ENCODE measurements around the gene EEF1A2. TPM values are rescaled to one million over a fixed set of nuclear protein-coding genes. Genes with fewer than 3 reads are reported as not detected.
"Not testable (repeated sequence)": the region's sequence is repeated elsewhere in the genome, so short reads cannot be mapped to it uniquely, and the experiment has no call there.

EEF1A2 gene
- total RNA-seq, 1 experiment from 2014 or later = 47.5 TPM

DNA sequence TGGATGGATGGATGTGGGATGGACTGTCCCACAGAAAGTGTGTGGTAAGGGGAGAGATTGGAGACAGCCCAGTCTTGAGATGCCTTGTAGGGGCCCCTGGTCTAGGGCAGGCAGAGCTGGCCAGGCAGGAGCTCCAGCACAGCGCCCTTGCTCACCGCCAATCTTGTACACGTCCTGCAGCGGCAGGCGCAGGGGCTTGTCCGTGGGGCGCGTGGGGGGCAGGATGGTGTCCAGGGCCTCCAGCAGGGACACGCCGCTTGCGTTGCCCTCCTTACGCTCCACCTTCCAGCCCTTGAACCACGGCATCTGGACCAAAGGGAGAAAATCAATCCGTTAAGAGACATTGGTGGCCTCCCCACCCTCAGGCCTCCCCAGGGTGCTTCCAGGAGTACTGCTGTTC lies 5.9 kb downstream of the EEF1A2 start:
- DNase-seq (ENCODE audit: low spot score) = no peak
- in situ Hi-C loops (cut with HindIII; ENCODE audit: low sequenced_read_pairs) = no loop called here

DNA sequence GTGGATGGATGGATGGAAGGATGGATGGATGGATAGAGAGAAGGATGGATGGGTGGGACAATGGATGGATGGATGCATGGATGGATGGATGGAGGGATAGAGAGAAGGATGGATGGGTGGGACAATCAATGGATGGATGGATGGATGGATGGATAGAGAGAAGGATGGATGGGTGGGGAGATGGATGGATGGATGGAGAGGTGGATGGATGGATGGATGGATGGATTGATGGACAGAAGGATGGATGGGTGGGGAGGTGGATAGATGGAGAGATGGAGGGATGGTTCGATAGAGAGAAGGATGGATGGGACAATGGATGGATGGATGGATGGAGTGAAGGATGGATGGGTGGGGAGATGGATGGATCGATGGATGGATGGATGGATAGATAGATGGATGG lies 6.4 kb downstream of the EEF1A2 start:
- DNase-seq (ENCODE audit: low spot score) = no peak
- in situ Hi-C loops (cut with HindIII; ENCODE audit: low sequenced_read_pairs) = no loop called here

DNA sequence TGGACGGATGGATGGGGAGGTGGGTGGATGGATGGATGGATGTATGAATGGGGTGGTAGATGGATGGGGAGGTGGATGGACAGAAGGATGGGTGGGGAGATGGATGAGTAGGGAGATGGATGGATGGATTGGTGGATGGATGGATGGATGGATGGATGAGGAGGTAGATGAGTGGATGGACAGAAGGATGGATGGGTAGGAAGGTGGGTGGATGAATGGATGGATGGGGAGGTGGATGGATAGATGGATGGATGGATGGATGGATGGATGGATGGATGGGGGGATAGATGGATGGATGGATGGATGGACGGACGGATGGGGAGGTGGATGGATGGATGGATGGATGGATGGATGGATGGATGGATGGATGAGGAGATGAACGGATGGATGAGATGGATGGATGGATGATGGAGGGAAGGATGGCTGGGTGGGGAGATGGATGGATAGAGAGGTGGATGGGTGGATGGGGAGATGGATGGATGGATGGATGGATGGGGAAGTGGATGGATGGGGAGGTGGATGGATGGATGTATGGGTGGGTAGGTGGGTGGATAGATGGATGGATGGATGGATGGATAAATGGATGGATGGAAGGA lies 7.2 kb downstream of the EEF1A2 start:
- no peak for DNase-seq (ENCODE audit: low spot score)
- in situ Hi-C loops (cut with HindIII; ENCODE audit: low sequenced_read_pairs) = no loop called here

DNA sequence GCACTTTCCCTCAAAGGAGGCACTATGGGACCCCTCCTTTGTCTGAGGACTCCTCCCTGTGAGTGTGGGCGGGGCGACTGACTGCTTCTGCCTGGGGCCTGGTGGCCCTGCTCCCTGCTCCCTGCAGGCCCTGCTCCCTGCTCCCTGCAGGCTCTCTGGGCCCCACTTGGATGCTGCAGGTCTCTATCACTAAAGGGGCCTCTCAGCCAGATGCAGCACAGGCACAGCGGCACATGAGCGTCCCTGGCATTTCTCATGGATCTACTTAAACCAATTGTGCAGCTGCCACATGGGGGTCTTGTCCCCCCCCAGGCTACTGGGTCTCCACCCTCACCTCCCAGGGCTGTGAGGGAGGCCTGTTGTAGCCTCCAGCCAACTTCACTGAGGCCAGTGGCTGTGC lies 7.8 kb downstream of the EEF1A2 start:
- in situ Hi-C loops (cut with HindIII; ENCODE audit: low sequenced_read_pairs) = no loop called here
- DNase-seq (ENCODE audit: low spot score) = no peak

DNA sequence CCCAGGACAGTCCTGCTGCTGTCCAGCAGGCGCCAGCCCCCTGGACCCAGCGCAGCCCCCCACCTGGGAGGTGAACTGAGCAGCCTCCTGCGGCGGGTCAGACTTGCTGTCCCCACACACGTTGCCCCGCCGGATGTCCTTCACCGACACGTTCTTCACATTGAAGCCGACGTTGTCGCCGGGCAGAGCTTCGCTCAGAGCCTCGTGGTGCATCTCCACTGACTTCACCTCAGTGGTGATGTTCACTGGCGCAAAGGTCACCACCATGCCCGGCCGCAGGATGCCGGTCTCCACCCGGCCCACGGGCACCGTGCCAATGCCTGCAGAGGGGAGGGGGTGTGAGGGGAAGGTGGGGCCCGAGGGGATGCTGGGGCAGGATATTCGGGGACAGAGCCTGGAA lies 8.5 kb downstream of the EEF1A2 start:
- in situ Hi-C loops (cut with HindIII; ENCODE audit: low sequenced_read_pairs) = no loop called here
- no peak for DNase-seq (ENCODE audit: low spot score)

DNA sequence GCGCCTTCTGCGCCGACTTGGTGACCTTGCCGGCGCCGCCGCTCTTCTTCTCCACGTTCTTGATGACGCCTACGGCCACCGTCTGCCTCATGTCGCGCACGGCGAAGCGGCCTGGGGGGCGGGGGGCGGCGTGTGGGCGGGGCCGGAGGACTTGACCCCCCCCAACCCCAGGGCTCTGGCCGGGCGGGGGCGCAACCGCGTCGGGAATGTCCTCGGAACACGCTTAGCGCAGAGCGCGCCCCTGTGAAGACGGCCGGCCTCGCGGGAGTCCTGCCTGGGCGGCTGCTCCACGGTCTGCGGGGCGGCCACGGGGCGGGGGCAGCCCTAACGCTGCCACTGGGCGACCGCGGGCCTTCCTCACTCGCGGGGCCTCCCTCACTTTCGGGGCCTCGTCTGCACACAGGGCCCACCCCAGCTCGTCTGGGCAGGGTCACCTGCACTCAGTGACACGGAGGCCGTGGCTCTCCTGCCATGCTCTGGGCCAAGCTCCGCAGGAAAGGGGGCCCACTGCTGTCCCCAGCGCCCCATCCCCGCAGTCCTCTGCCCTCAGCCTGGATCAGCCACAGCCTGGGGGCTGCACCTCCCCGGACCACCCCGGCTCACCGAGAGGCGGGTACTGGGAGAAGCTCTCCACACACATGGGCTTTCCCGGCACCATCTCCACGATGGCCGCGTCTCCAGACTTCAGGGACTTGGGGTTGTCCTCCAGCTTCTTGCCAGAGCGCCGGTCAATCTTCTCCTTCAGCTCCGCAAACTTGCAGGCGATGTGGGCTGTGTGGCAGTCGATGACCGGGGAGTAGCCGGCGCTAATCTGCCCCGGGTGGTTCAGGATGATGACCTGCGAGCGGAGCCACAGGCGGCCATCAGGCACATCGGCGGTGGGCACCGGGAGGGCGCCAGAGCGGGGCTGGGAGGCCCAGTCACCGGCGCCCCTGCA lies 10.3 kb downstream of the EEF1A2 start:
- in situ Hi-C loops (cut with HindIII; ENCODE audit: low sequenced_read_pairs) = no loop called here
- DNase-seq (ENCODE audit: low spot score) = no peak

DNA sequence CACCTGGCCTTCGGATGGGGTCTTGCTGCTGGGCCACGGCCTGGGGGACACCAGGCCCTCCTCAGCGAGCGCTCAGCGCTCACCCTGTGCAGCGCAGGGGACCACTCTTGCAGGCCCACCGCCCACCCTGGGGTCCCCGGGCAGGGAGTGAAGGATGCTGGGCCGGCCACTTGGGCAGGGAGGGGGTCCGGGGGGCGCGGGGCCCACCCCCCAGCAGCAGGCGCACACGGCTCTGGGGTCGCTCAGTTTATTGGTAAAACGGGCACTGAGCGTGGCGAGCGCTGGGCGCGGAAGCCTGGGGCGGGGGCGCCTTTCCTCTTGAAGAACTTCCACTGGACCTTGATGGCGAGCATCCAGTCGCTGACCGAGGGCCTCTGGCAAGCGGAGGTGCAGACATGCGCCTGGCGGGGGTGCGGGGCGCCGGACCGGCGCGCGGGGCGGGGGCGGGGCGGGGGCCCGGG lies 11.1 kb downstream of the EEF1A2 start:
- in situ Hi-C loops (cut with HindIII; ENCODE audit: low sequenced_read_pairs) = no loop called here
- no peak for DNase-seq (ENCODE audit: low spot score)

DNA sequence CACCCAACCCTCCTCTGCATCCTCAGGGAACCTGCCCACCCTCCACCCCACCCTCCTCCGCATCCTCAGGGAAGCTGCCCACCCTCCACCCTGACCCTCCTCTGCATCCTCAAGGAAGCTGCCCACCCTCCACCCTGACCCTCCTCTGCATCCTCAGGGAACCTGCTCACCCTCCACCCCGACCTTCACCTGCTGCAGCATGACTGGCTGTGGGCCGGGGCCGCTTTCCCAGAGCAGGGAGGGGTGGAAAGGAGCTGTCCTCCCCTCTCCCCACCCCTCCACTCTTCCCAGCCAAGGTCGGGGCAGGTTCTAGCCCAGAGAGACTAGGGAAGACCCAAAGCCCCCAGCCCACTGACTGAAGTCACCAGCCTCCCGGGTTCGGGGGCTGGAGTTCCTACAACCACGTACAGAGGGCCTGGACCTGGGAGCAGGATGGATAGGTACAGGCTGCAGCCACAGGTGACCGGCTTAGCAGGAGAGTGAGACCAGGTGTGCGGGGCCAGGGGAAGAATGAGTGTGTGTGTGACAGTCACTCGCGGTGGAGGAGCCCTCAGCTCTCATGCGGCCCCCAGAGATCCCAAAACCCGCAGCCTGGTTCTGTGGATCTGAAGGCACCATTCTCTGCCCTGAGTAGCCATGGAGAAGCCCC lies 11.6 kb downstream of the EEF1A2 start:
- no peak for DNase-seq (ENCODE audit: low spot score)
- in situ Hi-C loops (cut with HindIII; ENCODE audit: low sequenced_read_pairs) = no loop called here

DNA sequence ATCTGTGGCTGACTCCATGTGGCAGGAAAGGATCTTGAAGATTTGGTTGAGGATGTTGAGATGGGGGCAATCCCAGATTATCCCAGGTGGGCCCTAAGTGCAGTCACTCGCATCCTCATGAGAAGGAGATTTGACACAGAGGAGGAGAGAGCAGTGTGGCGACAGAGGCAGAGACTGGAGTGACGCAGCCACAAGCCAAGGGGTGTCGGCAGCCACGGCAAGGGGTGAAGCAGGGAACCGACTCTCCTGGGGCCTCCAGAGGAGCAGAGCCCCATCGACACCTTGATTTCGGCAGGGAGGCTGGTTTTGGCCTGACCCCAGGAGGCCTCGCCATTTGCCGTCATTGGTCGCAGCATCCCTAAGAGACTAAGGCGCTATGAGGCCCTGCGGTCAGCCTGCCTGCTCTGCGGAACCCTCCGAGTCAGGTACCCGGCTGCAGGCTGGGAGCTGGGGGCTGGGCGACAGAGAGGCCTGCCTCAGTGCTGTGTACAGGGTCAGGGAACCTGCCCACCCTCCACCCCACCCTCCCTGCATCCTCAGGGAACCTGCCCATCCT lies 12.5 kb downstream of the EEF1A2 start:
- in situ Hi-C loops (cut with HindIII; ENCODE audit: low sequenced_read_pairs) = no loop called here
- DNase-seq (ENCODE audit: low spot score) = no peak

DNA sequence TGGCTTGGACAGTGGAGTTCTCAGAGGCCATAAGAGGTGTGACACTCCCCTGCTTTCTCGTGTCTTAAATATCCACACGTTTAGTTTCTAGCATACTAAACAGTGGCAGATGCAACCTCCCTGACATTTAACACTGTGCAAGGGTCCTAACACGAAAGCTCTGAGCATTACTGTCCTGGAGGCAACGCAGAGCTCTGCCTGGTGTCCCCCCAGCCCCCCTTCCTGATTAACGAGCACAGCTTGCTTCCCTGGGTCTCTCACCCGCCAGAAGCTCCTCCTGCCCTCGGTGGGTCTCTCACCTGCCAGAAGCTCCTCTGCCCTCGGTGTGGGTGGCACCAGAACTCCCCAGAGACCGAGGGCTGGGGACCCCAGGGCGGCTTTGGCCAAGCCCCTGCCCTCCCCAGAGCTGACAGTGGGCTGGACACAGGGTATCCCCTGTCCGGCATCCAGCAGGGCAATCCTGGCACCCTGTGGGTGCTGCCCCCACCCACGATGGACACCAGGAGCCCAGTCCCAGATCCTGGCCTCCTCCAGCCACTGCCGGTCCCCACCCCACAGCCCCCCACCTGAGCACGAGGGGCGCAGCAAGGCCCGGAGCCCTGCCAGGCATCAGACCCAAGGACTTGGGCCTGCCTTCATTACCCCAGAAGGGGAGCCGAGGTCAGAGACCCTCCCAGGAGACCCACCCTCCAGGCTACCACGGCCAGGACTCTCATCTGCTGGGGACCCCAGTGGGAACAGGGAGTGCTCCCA lies 14.1 kb downstream of the EEF1A2 start:
- DNase-seq (ENCODE audit: low spot score) = no peak
- in situ Hi-C loops (cut with HindIII; ENCODE audit: low sequenced_read_pairs) = no loop called here

DNA sequence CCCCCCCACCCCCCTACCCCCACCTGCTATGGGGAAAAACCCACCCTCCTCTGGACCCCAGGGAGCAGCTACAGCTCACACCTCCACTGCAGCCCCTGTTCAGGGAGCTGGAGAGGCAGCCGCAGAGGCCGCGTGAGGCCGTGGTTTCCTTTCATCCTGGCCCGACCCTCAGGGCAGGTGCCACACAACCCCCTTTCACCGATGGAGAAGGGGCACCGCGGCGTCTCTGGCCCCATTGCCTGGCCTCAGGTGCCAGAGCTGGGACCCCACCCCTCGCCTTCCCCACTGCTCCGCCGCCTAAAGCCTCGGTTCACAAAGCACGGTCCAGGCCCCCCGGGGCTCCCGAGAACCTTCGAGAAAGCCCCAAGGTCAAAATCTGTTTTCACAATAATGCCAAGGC lies 14.6 kb downstream of the EEF1A2 start:
- DNase-seq (ENCODE audit: low spot score) = no peak
- in situ Hi-C loops (cut with HindIII; ENCODE audit: low sequenced_read_pairs) = no loop called here

DNA sequence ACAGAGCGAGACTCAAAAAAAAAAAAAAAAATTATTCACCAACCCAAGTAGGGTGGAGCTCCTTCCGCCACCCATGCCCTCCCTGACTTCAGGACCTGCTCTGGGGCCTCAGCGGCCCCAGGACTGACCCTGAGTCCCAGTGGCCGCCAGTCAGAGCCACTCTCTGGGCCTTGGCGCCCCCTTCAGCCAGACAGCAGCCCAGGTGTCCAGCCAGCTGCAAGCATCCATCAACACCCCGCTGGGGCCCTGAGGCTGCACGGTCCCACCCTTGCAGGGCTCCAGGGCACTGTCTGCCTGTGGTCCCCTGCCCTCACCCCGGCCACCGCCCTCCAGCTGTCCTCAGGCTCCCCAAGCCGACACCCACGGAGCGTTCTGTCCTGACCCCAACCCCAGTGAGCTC lies 15.0 kb downstream of the EEF1A2 start:
- no peak for DNase-seq (ENCODE audit: low spot score)
- in situ Hi-C loops (cut with HindIII; ENCODE audit: low sequenced_read_pairs) = no loop called here

DNA sequence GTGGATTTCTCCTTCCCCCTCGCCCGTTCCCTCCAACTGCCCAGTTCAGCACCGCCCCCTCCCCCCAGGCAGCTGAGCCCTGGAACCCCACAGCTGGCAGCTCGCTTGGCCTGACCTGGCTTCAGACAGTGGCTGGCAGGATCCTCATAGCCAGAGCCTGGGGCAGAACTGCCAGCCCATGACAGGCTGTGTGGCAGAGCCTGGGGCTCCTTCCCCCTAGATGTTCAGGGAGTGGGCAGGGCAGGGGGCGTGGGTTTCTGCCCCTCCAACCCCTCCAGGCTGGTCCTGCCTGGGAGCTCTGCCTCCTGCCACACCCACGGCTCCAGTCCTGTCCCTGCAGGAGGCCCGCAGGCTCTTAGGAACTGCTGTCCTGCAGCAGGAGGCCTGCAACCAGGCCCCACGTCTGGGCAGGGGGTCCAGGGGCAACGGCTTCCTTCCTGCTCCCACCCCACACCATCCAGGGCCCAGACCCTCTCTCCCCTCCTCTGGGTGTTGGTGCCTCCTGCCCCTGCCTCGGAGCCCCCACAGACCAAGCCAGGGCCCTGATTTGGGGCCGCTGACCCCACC lies 16.8 kb downstream of the EEF1A2 start:
- DNase-seq (ENCODE audit: low spot score) = no peak
- in situ Hi-C loops (cut with HindIII; ENCODE audit: low sequenced_read_pairs) = no loop called here

DNA sequence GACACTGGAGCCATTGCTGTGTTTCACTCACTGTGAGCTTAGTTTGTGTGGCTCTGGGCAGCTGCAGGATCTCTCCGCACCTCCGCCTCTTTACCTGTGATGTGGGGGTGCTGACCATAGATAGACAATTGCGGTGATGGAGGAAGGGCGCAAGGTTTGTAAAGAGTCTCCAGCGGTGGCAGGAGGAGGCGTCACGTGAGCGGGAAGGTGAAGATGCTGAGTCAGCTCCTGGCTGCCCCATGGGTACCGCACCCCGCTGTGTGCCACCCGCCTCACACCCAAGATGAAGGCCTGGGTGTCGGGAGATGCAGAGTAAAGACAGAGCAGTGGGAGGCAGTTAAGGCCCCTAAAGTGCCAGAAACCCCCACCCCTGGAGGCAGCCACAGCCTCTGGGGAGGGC lies 17.4 kb downstream of the EEF1A2 start:
- no peak for DNase-seq (ENCODE audit: low spot score)
- in situ Hi-C loops (cut with HindIII; ENCODE audit: low sequenced_read_pairs) = no loop called here

DNA sequence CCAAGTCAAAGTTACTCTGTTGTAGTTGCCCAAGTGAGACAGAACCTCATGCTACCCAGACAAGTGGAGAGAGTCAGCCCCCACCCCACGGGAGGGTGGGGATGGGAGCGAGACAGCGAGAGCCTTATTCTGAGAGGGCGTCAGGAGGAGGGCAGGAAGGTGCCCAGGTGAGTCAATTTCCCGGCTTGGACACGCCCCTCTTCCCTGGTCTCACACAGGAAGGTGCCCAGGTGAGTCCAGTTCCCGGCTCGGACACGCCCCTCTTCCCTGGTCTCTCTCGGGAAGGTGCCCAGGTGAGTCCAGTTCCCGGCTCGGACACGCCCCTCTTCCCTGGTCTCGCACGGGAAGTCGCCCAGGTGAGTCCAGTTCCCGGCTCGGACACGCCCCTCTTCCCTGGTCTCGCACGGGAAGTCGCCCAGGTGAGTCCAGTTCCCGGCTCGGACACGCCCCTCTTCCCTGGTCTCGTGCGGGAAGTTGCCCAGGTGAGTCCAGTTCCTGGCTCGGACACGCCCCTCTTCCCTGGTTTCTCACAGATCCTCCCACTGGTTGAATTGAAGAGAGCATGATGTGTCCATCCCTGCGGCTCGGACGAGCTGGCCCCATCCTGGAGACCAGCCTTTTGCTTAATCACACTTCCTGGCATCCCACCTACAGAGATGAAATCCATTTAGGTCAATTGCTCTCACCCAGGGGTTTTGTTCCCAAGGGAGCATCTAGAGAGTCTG lies 19.0 kb downstream of the EEF1A2 start:
- in situ Hi-C loops (cut with HindIII; ENCODE audit: low sequenced_read_pairs); DNase-seq (ENCODE audit: low spot score): not testable (repeated sequence)

DNA sequence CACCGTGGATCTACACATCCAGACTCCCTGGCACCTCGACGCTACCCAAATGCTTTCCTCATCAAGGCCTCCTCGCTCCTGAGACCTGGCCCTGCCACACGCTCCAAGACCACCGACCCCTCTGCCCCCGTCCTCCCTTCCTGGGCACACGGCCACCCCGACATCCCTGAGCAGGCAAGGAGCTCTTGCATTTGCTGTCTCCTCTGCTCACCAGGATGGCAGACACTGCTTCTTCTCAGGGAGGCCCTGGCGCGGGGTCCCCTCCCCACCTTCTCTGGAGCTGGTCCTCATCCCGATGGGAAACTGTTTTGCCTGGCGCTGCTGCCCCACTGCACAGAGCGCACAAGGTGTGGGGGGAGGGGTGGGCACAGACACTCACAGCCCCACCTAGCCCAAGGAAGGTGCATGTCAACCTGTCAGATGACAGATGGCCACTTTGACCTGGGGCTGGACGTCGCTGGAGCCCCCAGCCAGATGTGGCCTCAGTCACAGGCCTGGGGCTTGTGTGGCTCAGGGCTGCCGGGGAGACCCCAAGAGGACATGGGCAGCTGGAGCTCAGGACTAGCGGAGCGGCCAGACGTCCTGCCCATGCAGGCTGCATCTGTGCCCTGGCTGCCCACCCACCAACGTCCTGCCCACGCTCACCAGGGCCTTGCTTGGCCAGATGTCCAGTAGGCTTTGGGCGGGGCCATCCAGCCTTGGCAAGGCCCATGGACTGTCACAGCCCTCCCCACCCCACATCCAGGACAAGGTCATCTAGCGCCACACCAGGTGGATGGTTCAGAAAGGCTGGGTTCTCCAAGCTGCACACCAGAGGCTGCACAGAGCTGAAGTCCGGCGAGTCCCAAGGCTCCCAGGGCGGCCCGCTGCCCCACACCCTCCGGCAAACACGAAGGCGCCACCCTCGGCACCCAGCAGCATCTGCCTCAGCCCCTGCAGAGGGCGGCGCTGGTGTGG lies 20.3 kb downstream of the EEF1A2 start:
- in situ Hi-C loops (cut with HindIII; ENCODE audit: low sequenced_read_pairs) = no loop called here
- DNase-seq (ENCODE audit: low spot score) = no peak

DNA sequence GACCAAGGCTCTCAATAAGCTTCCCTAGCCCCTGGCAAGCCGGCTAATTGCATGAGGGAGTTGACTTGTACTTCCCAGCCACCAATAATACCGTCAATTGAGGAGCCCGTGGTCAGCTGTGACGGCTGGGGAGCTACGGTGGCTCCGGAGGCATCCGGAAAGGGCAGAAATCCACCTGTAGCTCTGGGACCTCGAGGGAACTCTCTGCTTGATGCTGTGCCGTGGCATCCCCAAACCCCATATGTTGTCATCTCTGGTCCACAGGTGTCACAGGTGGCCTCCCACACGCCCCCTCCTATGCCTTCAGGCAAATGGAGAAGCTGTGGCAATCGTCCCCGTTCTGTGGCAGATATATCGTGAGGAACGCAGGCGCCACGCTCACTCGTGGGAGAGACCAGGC lies 20.9 kb downstream of the EEF1A2 start:
- DNase-seq (ENCODE audit: low spot score) = no peak
- in situ Hi-C loops (cut with HindIII; ENCODE audit: low sequenced_read_pairs) = no loop called here

All from G401 (cell line).